ENCODE data around the gene ACVR1. TPM values are rescaled to one million over a fixed set of nuclear protein-coding genes. Genes with fewer than 3 reads are reported as not detected.

ACVR1 gene
- total and polyA plus RNA-seq, 9 of the 15 experiments (the other 6 are each of a cell fraction or from before 2014, with no cell fraction given) = 3.8 to 14.3 (median 6.9) TPM

DNA sequence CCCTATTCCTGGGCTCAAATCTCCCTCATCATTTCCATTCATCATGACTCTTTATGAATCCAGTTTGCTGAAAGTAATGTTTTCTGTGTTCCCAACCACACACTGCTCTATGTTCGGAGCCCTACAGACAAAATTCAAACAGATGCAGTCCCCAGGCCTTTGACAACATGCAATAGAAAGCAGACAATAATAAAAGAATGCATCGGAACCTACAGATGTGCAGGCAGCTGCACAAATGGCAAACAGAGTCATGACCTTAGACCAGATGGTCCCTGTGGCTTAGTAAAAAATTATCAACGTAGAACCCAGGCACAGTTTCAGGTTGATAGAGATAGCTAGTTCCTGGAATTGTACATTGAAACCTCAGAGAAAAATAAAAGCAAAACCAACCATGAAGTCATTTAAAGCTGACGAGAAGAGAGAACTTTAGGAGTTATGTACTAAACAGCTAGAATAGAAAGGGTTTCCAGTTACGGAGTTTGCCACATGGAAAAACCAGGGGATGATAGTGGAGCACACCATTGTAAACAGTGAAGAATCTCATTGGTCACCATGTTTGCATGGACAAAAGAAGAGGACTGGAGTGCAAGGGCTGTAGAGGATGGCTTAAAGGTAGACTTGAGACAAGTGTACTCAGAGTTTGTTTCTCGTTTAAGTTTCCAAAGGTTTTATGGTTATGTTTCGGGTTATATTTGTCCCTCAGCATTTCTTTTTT lies 23.2 kb upstream of the ACVR1 start (continued):
- TF ChIP-seq, protein P1, sequence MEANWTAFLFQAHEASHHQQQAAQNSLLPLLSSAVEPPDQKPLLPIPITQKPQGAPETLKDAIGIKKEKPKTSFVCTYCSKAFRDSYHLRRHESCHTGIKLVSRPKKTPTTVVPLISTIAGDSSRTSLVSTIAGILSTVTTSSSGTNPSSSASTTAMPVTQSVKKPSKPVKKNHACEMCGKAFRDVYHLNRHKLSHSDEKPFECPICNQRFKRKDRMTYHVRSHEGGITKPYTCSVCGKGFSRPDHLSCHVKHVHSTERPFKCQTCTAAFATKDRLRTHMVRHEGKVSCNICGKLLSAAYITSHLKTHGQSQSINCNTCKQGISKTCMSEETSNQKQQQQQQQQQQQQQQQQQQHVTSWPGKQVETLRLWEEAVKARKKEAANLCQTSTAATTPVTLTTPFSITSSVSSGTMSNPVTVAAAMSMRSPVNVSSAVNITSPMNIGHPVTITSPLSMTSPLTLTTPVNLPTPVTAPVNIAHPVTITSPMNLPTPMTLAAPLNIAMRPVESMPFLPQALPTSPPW (CRISPR knock-in tag; IDR thresholded peaks at IDR 0.05) = no peak; the same call in 1 of the 2 replicates
- TF ChIP-seq TAF1 (IDR thresholded peaks at IDR 0.05; ENCODE audit: control insufficient read depth, extremely low read depth, insufficient read depth, low read length, severe bottlenecking) = no peak
- TF ChIP-seq, protein P2, sequence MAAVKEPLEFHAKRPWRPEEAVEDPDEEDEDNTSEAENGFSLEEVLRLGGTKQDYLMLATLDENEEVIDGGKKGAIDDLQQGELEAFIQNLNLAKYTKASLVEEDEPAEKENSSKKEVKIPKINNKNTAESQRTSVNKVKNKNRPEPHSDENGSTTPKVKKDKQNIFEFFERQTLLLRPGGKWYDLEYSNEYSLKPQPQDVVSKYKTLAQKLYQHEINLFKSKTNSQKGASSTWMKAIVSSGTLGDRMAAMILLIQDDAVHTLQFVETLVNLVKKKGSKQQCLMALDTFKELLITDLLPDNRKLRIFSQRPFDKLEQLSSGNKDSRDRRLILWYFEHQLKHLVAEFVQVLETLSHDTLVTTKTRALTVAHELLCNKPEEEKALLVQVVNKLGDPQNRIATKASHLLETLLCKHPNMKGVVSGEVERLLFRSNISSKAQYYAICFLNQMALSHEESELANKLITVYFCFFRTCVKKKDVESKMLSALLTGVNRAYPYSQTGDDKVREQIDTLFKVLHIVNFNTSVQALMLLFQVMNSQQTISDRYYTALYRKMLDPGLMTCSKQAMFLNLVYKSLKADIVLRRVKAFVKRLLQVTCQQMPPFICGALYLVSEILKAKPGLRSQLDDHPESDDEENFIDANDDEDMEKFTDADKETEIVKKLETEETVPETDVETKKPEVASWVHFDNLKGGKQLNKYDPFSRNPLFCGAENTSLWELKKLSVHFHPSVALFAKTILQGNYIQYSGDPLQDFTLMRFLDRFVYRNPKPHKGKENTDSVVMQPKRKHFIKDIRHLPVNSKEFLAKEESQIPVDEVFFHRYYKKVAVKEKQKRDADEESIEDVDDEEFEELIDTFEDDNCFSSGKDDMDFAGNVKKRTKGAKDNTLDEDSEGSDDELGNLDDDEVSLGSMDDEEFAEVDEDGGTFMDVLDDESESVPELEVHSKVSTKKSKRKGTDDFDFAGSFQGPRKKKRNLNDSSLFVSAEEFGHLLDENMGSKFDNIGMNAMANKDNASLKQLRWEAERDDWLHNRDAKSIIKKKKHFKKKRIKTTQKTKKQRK (IDR thresholded peaks at IDR 0.05; ENCODE audit: borderline replicate concordance, low read depth, low read length) = no peak
- TF ChIP-seq, protein P3, sequence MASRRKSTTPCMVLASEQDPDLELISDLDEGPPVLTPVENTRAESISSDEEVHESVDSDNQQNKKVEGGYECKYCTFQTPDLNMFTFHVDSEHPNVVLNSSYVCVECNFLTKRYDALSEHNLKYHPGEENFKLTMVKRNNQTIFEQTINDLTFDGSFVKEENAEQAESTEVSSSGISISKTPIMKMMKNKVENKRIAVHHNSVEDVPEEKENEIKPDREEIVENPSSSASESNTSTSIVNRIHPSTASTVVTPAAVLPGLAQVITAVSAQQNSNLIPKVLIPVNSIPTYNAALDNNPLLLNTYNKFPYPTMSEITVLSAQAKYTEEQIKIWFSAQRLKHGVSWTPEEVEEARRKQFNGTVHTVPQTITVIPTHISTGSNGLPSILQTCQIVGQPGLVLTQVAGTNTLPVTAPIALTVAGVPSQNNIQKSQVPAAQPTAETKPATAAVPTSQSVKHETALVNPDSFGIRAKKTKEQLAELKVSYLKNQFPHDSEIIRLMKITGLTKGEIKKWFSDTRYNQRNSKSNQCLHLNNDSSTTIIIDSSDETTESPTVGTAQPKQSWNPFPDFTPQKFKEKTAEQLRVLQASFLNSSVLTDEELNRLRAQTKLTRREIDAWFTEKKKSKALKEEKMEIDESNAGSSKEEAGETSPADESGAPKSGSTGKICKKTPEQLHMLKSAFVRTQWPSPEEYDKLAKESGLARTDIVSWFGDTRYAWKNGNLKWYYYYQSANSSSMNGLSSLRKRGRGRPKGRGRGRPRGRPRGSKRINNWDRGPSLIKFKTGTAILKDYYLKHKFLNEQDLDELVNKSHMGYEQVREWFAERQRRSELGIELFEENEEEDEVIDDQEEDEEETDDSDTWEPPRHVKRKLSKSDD (conservative IDR thresholded peaks at IDR 0.05; ENCODE audit: low read length) = no peak
- no peak for TF ChIP-seq PHF20 (IDR thresholded peaks at IDR 0.05; ENCODE audit: partially characterized antibody)
- TF ChIP-seq ZNF134 (CRISPR knock-in tag; conservative IDR thresholded peaks at IDR 0.05) = no peak
- no peak; the same call in 1 of the 2 replicates for TF ChIP-seq MEF2D (tag; conservative IDR thresholded peaks at IDR 0.05; ENCODE audit: low read depth)
- no peak for TF ChIP-seq ZNF347 (CRISPR knock-in tag; IDR thresholded peaks at IDR 0.05; ENCODE audit: low read depth)
- no peak for TF ChIP-seq TCF7 (IDR thresholded peaks at IDR 0.05; ENCODE audit: borderline replicate concordance)
- TF ChIP-seq TAL1 (IDR thresholded peaks at IDR 0.05) = peak; percentile 94
- TF ChIP-seq MCM2 (IDR thresholded peaks at IDR 0.05; ENCODE audit: low read depth) = no peak
- no peak for TF ChIP-seq KHSRP (IDR thresholded peaks at IDR 0.05)
- no peak for TF ChIP-seq ZBTB8A (IDR thresholded peaks at IDR 0.05; ENCODE audit: partially characterized antibody)
- no peak for TF ChIP-seq KAT8 (IDR thresholded peaks at IDR 0.05; ENCODE audit: low read depth)
- no peak for TF ChIP-seq MEIS2 (IDR thresholded peaks at IDR 0.05; ENCODE audit: partially characterized antibody)
- TF ChIP-seq HNRNPLL (IDR thresholded peaks at IDR 0.05; ENCODE audit: low read depth, low read length, poor library complexity, severe bottlenecking) = peak; percentile 20
- TF ChIP-seq, protein P4, sequence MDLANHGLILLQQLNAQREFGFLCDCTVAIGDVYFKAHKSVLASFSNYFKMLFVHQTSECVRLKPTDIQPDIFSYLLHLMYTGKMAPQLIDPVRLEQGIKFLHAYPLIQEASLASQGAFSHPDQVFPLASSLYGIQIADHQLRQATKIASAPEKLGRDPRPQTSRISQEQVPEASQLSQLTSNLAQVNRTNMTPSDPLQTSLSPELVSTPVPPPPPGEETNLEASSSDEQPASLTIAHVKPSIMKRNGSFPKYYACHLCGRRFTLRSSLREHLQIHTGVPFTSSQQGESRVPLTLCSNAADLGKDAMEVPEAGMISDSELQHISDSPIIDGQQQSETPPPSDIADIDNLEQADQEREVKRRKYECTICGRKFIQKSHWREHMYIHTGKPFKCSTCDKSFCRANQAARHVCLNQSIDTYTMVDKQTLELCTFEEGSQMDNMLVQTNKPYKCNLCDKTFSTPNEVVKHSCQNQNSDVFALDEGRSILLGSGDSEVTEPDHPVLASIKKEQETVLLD (IDR thresholded peaks at IDR 0.05) = peak; percentile 15; the same call in 1 of the 2 replicates
- no peak for TF ChIP-seq HMG20B (CRISPR knock-in tag; IDR thresholded peaks at IDR 0.05)
- TF ChIP-seq ZNF212 (CRISPR knock-in tag; IDR thresholded peaks at IDR 0.05) = no peak
- no peak for TF ChIP-seq RAD51 (IDR thresholded peaks at IDR 0.05; ENCODE audit: borderline replicate concordance, low read depth)

All from K562 (cell line).